Body of pancreas (tissue), 4 donors: ENCODE measurements around the gene SESTD1. TPM values are rescaled to one million over a fixed set of nuclear protein-coding genes. Genes with fewer than 3 reads are reported as not detected.

Experiments
- ATAC-seq: fragments of 150-250 bp; one replicate; pipeline ENCODE4 v1.9.1; 2016
- DNase-seq, 4 donors: peaks; one replicate each; pipeline ENCODE4 v3.0.0-alpha.2; 2019
- H3K27ac ChIP-seq, 4 donors: fragments of 200-600 bp; sonication (generic); 1 replicate in 3 of 4; 2 replicates in 1 of 4; pipeline versions ENCODE4 v1.5.1 to v1.6.1; 2016 to 2019; ENCODE audit warnings: mild to moderate bottlenecking in 1 of 4, mixed read lengths in 1 of 4, moderate library complexity in 1 of 4
- H3K27me3 ChIP-seq, 2 donors: fragments of 200-600 bp; sonication (generic); one replicate each; pipeline ENCODE4 v1.6.0; 2016; ENCODE audit warnings: mild to moderate bottlenecking in 1 of 2
- H3K36me3 ChIP-seq, 2 donors: fragments of 200-600 bp; sonication (generic); replicated peaks in 1 of 2; 2 replicates each; pipeline ENCODE4 v1.5.1; 2016; ENCODE audit warnings: low read depth in 2 of 2; ENCODE audit not compliant: insufficient read depth in 1 of 2
- H3K4me1 ChIP-seq: fragments of 200-600 bp; sonication (generic); one replicate; pipeline ENCODE4 v1.6.0; 2016
- H3K4me3 ChIP-seq, 2 donors: fragments of 200-600 bp; sonication (generic); 1 replicate in 1 of 2; 2 replicates in 1 of 2; pipeline ENCODE4 v1.5.1; 2016 to 2019
- H3K9me3 ChIP-seq, 3 donors: fragments of 200-600 bp; sonication (generic); 1 replicate in 2 of 3; 2 replicates in 1 of 3; pipeline ENCODE4 v1.5.1; 2016
- POLR2A ChIP-seq, 3 donors: fragments of 450-650 bp; IDR thresholded peaks; one replicate each; pipeline ENCODE4 v1.6.1; 2016; ENCODE audit warnings: antibody characterized with exemption in 3 of 3, mild to moderate bottlenecking in 2 of 3
- WGBS, 2 donors: methylation state at CpG; one replicate each; pipeline ENCODE4 v1.1.5; 2017; 5-methylcytosine and 5-hydroxymethylcytosine counted together
- intact Hi-C: fragments of 100-400 bp; cut with DNase I; formaldehyde crosslinking; loops from one replicate; pipeline ENCODE4 v1.15.1; 2023
- total RNA-seq, 2 donors: library from RNA; depleted of rRNA; stranded (reverse); fragments of >200 nt; gene quantifications; one replicate each; pipeline ENCODE4 v1.1.0, GENCODE V29; 2016
- TF ChIP-seq, protein P1 (sequence below), 7 experiments: fragments of 450-650 bp in 4 of 7; fragments of 200-600 bp in 3 of 7; sonication (generic) in 3 of 7; IDR thresholded peaks; one replicate each; pipeline ENCODE4 v1.5.1; 2016 to 2019; ENCODE audit warnings: antibody characterized with exemption in 7 of 7

SESTD1 gene
- total RNA-seq, 2 donors from 2014 or later: 13.2 to 24.4 TPM

DNA sequence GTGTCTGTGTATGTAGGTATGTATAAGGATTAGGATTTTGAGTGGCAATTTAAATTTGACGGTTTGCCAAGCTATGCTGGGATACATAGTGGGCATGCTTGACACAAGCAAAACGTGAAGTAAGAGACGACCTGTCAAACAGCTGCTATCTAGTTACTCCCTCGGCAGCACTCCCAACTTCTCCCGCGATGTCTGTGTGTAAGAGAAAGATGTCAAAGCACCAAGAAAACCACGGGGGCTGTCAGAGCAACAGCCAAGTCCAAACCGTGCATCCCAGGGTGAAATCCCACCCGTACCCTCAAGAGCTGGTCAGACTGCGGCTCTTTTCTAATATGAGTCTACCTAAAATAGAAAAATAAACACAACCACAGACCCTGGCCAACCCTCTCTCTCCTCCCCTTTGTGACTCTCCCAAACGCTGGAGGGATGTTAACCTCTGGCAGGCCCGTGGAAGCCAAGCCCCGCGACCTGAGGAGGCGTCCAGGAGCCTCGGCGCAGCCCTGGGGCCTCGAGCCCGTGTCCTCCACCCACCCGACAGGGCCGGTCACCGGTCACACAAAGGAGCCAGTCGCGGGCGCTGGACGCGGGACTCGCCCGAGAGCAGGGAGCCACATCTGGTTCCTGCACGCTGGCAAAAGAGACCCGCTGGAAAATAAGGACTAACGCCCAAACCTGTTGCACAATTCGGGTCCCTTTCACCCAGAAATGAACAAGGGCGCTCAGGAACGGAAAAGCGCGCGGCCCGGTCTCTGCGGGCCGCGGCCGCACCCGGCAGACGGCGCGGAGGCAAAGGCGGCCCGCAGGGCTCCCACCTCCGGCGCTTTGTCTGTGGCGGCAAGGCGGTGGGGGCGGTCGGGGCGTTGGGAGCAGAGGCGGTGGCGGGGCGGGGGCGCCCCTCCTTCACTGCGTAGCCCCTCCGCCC, 925 bp downstream of the SESTD1 start:
- intact Hi-C loops: no loop called here
- Histone ChIP-seq H3K36me3 (no peaks in the 10 kb centered on the region), H3K27me3 (no peaks in the 10 kb centered on the region), H3K4me1 (peaks cover 26% of the 10 kb centered on the region), H3K27ac (peak overlapping the region; percentile 45 to 89 (median 87)), H3K9me3 (no peaks in the 10 kb centered on the region), H3K4me3 (peak overlapping the region; percentile 60 to 78)
- ATAC-seq: peak; percentile 58
- TF ChIP-seq POLR2A (IDR thresholded peaks at IDR 0.05): peak in 2 of 3 donors; percentile 47 to 56
- TF ChIP-seq, protein P1, sequence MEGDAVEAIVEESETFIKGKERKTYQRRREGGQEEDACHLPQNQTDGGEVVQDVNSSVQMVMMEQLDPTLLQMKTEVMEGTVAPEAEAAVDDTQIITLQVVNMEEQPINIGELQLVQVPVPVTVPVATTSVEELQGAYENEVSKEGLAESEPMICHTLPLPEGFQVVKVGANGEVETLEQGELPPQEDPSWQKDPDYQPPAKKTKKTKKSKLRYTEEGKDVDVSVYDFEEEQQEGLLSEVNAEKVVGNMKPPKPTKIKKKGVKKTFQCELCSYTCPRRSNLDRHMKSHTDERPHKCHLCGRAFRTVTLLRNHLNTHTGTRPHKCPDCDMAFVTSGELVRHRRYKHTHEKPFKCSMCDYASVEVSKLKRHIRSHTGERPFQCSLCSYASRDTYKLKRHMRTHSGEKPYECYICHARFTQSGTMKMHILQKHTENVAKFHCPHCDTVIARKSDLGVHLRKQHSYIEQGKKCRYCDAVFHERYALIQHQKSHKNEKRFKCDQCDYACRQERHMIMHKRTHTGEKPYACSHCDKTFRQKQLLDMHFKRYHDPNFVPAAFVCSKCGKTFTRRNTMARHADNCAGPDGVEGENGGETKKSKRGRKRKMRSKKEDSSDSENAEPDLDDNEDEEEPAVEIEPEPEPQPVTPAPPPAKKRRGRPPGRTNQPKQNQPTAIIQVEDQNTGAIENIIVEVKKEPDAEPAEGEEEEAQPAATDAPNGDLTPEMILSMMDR (IDR thresholded peaks at IDR 0.05): no peak
- DNase-seq: peak; percentile 45 to 64 (median 50)
- 0 to 1% methylated on average over 11 to 56 of the region's 62 CpGs for WGBS, 2 donors

DNA sequence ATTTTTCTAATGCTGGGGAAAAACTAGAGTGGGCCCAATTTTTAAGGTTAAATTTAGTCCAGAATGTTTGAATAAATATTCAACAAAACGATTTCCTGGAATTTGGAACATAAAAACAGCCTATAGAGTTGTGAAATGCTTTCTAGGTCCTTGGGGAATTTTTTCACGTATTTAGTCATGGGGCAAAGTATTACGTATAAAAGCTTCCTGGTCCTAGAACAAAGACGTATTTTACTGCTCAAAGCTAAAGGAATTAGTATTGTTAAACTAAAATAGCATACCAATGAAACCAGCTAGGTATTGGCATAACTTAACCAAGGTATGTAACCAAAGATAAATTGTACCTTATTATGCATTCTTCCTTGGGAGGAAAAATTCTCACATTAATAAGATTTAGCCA, 1.6 kb downstream of the SESTD1 start:
- Histone ChIP-seq H3K27me3 (no peaks in the 10 kb centered on the region), H3K36me3 (no peaks in the 10 kb centered on the region), H3K9me3 (no peaks in the 10 kb centered on the region), H3K4me3 (no peak overlapping the region), H3K27ac (peak overlapping the region in 3 of 4 donors; percentile 86 to 89 (median 88)), H3K4me1 (peaks cover 32% of the 10 kb centered on the region)
- ATAC-seq (peak; percentile 26), DNase-seq (no peak)
- intact Hi-C loops: no loop called here
- 12 to 16% methylated on average over 4 of the region's 4 CpGs for WGBS, 2 donors
- peak in 2 of 3 donors; percentile 4 to 12 for TF ChIP-seq POLR2A (IDR thresholded peaks at IDR 0.05)
- TF ChIP-seq, protein P1 (IDR thresholded peaks at IDR 0.05): no peak

DNA sequence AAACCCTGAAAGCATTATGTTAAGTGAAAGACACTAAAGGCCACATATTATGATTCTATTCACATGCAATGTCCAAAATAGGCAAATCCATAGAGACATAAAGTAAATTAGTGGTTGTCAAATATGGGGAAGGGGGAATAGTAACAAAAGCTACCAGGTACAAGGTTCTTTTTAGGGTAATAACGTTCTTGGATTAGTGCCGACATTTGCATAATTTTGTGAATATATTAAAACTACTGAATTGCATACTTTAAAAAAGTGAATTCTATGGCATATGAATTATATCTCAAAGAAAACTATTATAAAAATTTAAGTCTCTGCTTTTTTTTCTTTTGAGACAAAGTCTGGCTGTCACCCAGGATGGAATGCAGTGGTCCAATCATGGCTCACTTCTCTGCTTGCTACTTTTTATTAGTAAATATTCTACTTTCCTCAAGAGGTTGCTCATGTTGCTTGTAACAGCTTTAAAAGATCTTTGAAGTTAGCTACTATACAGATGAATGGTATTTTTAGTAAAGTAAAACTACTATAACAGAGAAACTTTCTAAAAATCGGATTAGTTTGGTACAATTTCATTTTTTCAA, 2.5 kb downstream of the SESTD1 start:
- Histone ChIP-seq H3K4me1 (peaks cover 32% of the 10 kb centered on the region), H3K9me3 (no peaks in the 10 kb centered on the region), H3K36me3 (no peaks in the 10 kb centered on the region), H3K4me3 (no peak overlapping the region), H3K27me3 (no peaks in the 10 kb centered on the region), H3K27ac (peak overlapping the region in 1 of 4 donors; percentile 88)
- ATAC-seq (no peak), DNase-seq (no peak)
- intact Hi-C loops: no loop called here
- TF ChIP-seq, protein P1 (IDR thresholded peaks at IDR 0.05): no peak
- no peak for TF ChIP-seq POLR2A (IDR thresholded peaks at IDR 0.05)
- 90% methylated on average over 3 of the region's 3 CpGs for WGBS, 2 donors

DNA sequence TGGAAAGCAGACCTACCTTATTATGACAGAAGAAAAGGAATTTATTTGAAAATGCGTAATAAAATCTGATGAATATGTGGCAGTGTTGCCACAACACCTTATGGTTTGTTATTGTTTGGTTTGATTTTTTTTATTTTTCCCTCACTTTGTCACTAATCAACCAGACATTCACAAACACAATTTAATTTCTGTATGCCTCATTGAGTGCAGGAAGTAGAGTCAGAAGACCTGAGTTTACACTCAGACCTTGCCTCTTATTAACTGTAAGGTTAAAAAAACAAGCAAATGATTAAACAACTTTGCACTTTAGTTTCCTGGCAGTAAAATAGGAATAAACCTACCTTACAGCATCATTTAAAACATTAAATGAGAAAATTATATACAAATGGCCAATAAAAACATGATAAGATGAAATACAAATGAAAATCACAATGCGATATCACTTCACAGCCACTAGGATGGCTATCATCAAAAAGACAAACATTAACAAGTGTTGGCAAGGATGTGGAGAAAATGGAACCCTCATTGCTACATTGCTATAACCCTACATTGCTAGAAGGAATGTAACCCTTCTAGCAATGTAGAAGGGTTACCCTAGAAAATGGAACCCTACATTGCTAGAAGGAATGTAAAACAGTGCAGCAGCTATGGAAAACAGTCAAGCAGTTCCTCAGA, 3.3 kb downstream of the SESTD1 start:
- Histone ChIP-seq H3K36me3 (no peaks in the 10 kb centered on the region), H3K4me1 (peaks cover 32% of the 10 kb centered on the region), H3K9me3 (no peaks in the 10 kb centered on the region), H3K27ac (no peak overlapping the region), H3K27me3 (no peaks in the 10 kb centered on the region), H3K4me3 (no peak overlapping the region)
- ATAC-seq (no peak), DNase-seq (no peak)
- 49 to 93% methylated on average over 2 of the region's 2 CpGs for WGBS, 2 donors
- intact Hi-C loops: no loop called here
- no peak for TF ChIP-seq POLR2A (IDR thresholded peaks at IDR 0.05)
- TF ChIP-seq, protein P1 (IDR thresholded peaks at IDR 0.05): peak in 1 of 7 experiments; percentile 17
